GM19240 (cell line): ENCODE results near the gene KRT76.
"Not testable (repeated sequence)": the region's sequence is repeated elsewhere in the genome, so short reads cannot be mapped to it uniquely, and the experiment has no call there.

Experiments used
- DNase-seq: peaks from one replicate; pipeline ENCODE4 v3.0.0; 2011; ENCODE audit warnings: low spot score; ENCODE audit not compliant: insufficient read length

KRT76 gene

GRCh38 chr12:52759695-52760094 lies 17.4 kb downstream of the KRT76 start:
- no peak for DNase-seq

- no peak for DNase-seq
These were observed 17.9 kb downstream of the KRT76 start for GRCh38 chr12:52759218-52759617.

- DNase-seq = no peak
These were observed 19.5 kb downstream of the KRT76 start for GRCh38 chr12:52757449-52758176.

- DNase-seq = no peak
These were observed 20.7 kb downstream of the KRT76 start for GRCh38 chr12:52756281-52756960.

- no peak for DNase-seq
These were observed 21.6 kb downstream of the KRT76 start for GRCh38 chr12:52755533-52755932.

- no peak for DNase-seq
These were observed 23.0 kb downstream of the KRT76 start for GRCh38 chr12:52754135-52754534.

GRCh38 chr12:52753283-52753682 lies 23.9 kb downstream of the KRT76 start:
- no peak for DNase-seq

- DNase-seq = no peak
These were observed 24.6 kb downstream of the KRT76 start for GRCh38 chr12:52752516-52752915.

GRCh38 chr12:52751795-52752194 lies 25.4 kb downstream of the KRT76 start:
- DNase-seq = no peak

GRCh38 chr12:52750532-52750931 lies 26.6 kb downstream of the KRT76 start:
- DNase-seq = not testable (repeated sequence)

GRCh38 chr12:52749827-52750226 lies 27.3 kb downstream of the KRT76 start:
- DNase-seq = no peak

GRCh38 chr12:52748578-52748977 lies 28.6 kb downstream of the KRT76 start:
- DNase-seq = no peak

GRCh38 chr12:52745554-52745953 lies 31.6 kb downstream of the KRT76 start:
- no peak for DNase-seq

- DNase-seq = no peak
These were observed 32.5 kb downstream of the KRT76 start for GRCh38 chr12:52744493-52745156.

GRCh38 chr12:52742822-52743457 lies 34.2 kb downstream of the KRT76 start:
- DNase-seq = no peak

GRCh38 chr12:52742196-52742580 lies 35.0 kb downstream of the KRT76 start:
- DNase-seq = no peak

GRCh38 chr12:52741375-52742195 lies 35.6 kb downstream of the KRT76 start:
- DNase-seq = peak; percentile 14

- no peak for DNase-seq
These were observed 36.6 kb downstream of the KRT76 start for GRCh38 chr12:52740584-52740983.

- DNase-seq = no peak
These were observed 37.2 kb downstream of the KRT76 start for GRCh38 chr12:52739963-52740362.

GRCh38 chr12:52735816-52736632 lies 41.1 kb downstream of the KRT76 start:
- no peak for DNase-seq
